ENCODE results near the gene CD44. TPM values are rescaled to one million over a fixed set of nuclear protein-coding genes. Genes with fewer than 3 reads are reported as not detected.

CD44 gene
- polyA plus RNA-seq, 1 of the 3 experiments (the other 2 are of a cell fraction): 457 TPM

- peaks cover 15 to 45% of the 10 kb centered on the region in 2 experiments for H3K36me3 ChIP-seq (replicated peaks in 1 of 2; ENCODE audit: control insufficient read depth in 1 of 2, insufficient read depth in 2 of 2, low read length in 1 of 2)
- H3K9ac ChIP-seq: 0 out of 2 replicates have a peak overlapping the region, but pooled peaks have one; percentile 13
- H3K4me2 ChIP-seq: peak overlapping the region; percentile 39
- WGBS (ENCODE audit: low lambda C conversion rate): 49% methylated on average over 3 of the region's 3 CpGs
- ChIA-PET CTCF (interaction anchor here (0.6 to 1.0 kb wide), 3 partner anchors 18 to 674 kb away, joined by 3 read pairs; no protein-coding TSS in a partner anchor), POLR2A (no interaction called here)
- no peak for TF ChIP-seq TEAD4 (IDR thresholded peaks at IDR 0.05; ENCODE audit: borderline replicate concordance, insufficient read depth)
- TF ChIP-seq TCF12 (IDR thresholded peaks at IDR 0.05): peak; percentile 62
- peak; percentile 50; the same call in 1 of the 2 replicates for TF ChIP-seq FOSL2 (IDR thresholded peaks at IDR 0.05; ENCODE audit: borderline replicate concordance, low read depth)
- peak; percentile 47 for TF ChIP-seq JUND (IDR thresholded peaks at IDR 0.05)
- TF ChIP-seq SMC3 (IDR thresholded peaks at IDR 0.05; ENCODE audit: low read depth, low read length): no peak
- H3K27ac ChIP-seq (ENCODE audit: low read depth in 2 of 2, low read length in 1 of 2): peak overlapping the region in 1 of 2 experiments; percentile 88; a peak in 2 of 4 replicates
- no peaks in the 10 kb centered on the region for H3K27me3 ChIP-seq (ENCODE audit: insufficient read depth)
- H4K20me1 ChIP-seq (ENCODE audit: insufficient read depth): no peaks in the 10 kb centered on the region
- no peak for DNase-seq
- H3K4me3 ChIP-seq (ENCODE audit: low read depth in 2 of 2, low read length in 1 of 2): no peak overlapping the region
- H3K9me3 ChIP-seq: no peaks in the 10 kb centered on the region
- peaks cover 59% of the 10 kb centered on the region for H3F3A ChIP-seq (replicated peaks; ENCODE audit: insufficient read depth)
- H2AFZ ChIP-seq (ENCODE audit: low read depth): no peak overlapping the region
- no peaks in the 10 kb centered on the region for H3K9me2 ChIP-seq
- peaks cover 100% of the 10 kb centered on the region for H3K79me2 ChIP-seq (ENCODE audit: insufficient read depth)
- H3K4me1 ChIP-seq (ENCODE audit: control insufficient read depth in 1 of 2, insufficient read depth in 2 of 2, low read depth in 1 of 2, low read length in 1 of 2): peaks cover 8 to 57% of the 10 kb centered on the region in 2 experiments
Measured at GRCh38 chr11:35174666-35175065, 35.7 kb downstream of the CD44 start.

DNA sequence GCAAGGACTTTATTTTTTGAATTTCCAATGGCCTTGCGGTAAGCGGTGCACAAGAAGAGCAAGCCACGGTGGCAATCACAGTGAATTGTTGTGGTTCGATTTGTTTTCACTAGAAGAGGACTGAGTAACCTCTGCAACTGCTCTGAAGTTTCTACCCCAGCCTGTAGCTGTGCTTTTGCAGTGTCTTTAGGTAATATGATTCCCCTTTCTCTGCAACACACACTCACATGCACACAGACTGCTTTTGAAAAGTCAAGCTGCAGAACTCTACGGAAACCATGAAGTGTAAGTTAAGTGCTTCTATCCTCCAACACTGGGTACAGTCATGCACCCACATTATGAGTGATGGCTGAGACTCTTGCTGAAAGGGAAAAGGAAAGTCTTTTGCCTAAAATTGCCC, 38.4 kb downstream of the CD44 start:
- Histone ChIP-seq H3K9ac (no peak overlapping the region), H4K20me1 (ENCODE audit: insufficient read depth) (no peaks in the 10 kb centered on the region), H3K4me1 (ENCODE audit: control insufficient read depth in 1 of 2, insufficient read depth in 2 of 2, low read depth in 1 of 2, low read length in 1 of 2) (peaks cover 12 to 59% of the 10 kb centered on the region in 2 experiments), H2AFZ (ENCODE audit: low read depth) (no peak overlapping the region), H3K9me2 (no peaks in the 10 kb centered on the region), H3K27ac (ENCODE audit: low read depth in 2 of 2, low read length in 1 of 2) (no peak overlapping the region), H3K4me2 (no peak overlapping the region), H3K79me2 (ENCODE audit: insufficient read depth) (peaks cover 95% of the 10 kb centered on the region), H3K9me3 (no peaks in the 10 kb centered on the region), H3K27me3 (ENCODE audit: insufficient read depth) (no peaks in the 10 kb centered on the region), H3K4me3 (ENCODE audit: low read depth in 2 of 2, low read length in 1 of 2) (no peak overlapping the region), H3K36me3 (replicated peaks in 1 of 2; ENCODE audit: control insufficient read depth in 1 of 2, insufficient read depth in 2 of 2, low read length in 1 of 2) (peaks cover 21 to 55% of the 10 kb centered on the region in 2 experiments), H3F3A (replicated peaks; ENCODE audit: insufficient read depth) (peaks cover 60% of the 10 kb centered on the region)
- TF ChIP-seq SMC3 (IDR thresholded peaks at IDR 0.05; ENCODE audit: low read depth, low read length) (no peak), MAX (IDR thresholded peaks at IDR 0.05; ENCODE audit: low read depth) (no peak), CHD2 (IDR thresholded peaks at IDR 0.05; ENCODE audit: low read length, partially characterized antibody) (no peak), JUND (IDR thresholded peaks at IDR 0.05) (no peak)
- 95% methylated on average over 5 of the region's 5 CpGs for WGBS (ENCODE audit: low lambda C conversion rate)
- ChIA-PET CTCF (interaction anchor here (1.9 to 2.0 kb wide), 2 partner anchors 60 to 251 kb away, joined by 5 to 6 read pairs; no protein-coding TSS in a partner anchor), POLR2A (no interaction called here)
- no peak for DNase-seq

- H3F3A ChIP-seq (replicated peaks; ENCODE audit: insufficient read depth): peaks cover 56% of the 10 kb centered on the region
- ChIA-PET CTCF (interaction anchor here (0.8 to 2.0 kb wide), 3 partner anchors 59 to 644 kb away, joined by 3 to 6 read pairs (median 5); no protein-coding TSS in a partner anchor), POLR2A (no interaction called here)
- peaks cover 95% of the 10 kb centered on the region for H3K79me2 ChIP-seq (ENCODE audit: insufficient read depth)
- no peak for DNase-seq
- H3K9me2 ChIP-seq: no peaks in the 10 kb centered on the region
- peaks cover 25 to 57% of the 10 kb centered on the region in 2 experiments for H3K36me3 ChIP-seq (replicated peaks in 1 of 2; ENCODE audit: control insufficient read depth in 1 of 2, insufficient read depth in 2 of 2, low read length in 1 of 2)
- no peaks in the 10 kb centered on the region for H4K20me1 ChIP-seq (ENCODE audit: insufficient read depth)
- WGBS (ENCODE audit: low lambda C conversion rate): 100% methylated on average over 2 of the region's 3 CpGs
- H3K4me1 ChIP-seq (ENCODE audit: control insufficient read depth in 1 of 2, insufficient read depth in 2 of 2, low read depth in 1 of 2, low read length in 1 of 2): peaks cover 12 to 54% of the 10 kb centered on the region in 2 experiments
- peak overlapping the region in 1 of 2 experiments; percentile 85; a peak in 3 of 4 replicates for H3K27ac ChIP-seq (ENCODE audit: low read depth in 2 of 2, low read length in 1 of 2)
- H3K9me3 ChIP-seq: no peaks in the 10 kb centered on the region
- peak overlapping the region; percentile 65; the same call in 1 of the 2 replicates for H3K4me2 ChIP-seq
- H3K9ac ChIP-seq: no peak overlapping the region
- H2AFZ ChIP-seq (ENCODE audit: low read depth): no peak overlapping the region
- no peak overlapping the region for H3K4me3 ChIP-seq (ENCODE audit: low read depth in 2 of 2, low read length in 1 of 2)
- no peak for TF ChIP-seq YY1 (IDR thresholded peaks at IDR 0.05; ENCODE audit: low read depth)
- no peak for TF ChIP-seq RXRA (IDR thresholded peaks at IDR 0.05; ENCODE audit: borderline replicate concordance, low read depth)
- no peak for TF ChIP-seq SIN3A (IDR thresholded peaks at IDR 0.05; ENCODE audit: borderline replicate concordance, low read depth, low read length)
- TF ChIP-seq MAX (IDR thresholded peaks at IDR 0.05; ENCODE audit: low read depth): no peak
- no peak for TF ChIP-seq FOXM1 (IDR thresholded peaks at IDR 0.05; ENCODE audit: low read depth)
- TF ChIP-seq, protein P1, sequence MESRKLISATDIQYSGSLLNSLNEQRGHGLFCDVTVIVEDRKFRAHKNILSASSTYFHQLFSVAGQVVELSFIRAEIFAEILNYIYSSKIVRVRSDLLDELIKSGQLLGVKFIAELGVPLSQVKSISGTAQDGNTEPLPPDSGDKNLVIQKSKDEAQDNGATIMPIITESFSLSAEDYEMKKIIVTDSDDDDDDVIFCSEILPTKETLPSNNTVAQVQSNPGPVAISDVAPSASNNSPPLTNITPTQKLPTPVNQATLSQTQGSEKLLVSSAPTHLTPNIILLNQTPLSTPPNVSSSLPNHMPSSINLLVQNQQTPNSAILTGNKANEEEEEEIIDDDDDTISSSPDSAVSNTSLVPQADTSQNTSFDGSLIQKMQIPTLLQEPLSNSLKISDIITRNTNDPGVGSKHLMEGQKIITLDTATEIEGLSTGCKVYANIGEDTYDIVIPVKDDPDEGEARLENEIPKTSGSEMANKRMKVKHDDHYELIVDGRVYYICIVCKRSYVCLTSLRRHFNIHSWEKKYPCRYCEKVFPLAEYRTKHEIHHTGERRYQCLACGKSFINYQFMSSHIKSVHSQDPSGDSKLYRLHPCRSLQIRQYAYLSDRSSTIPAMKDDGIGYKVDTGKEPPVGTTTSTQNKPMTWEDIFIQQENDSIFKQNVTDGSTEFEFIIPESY (IDR thresholded peaks at IDR 0.05; ENCODE audit: borderline replicate concordance, low read depth): no peak
- H3K27me3 ChIP-seq (ENCODE audit: insufficient read depth): no peaks in the 10 kb centered on the region
Measured at GRCh38 chr11:35178067-35178805, 39.3 kb downstream of the CD44 start.
